Measurements from ENCODE around the gene MORN1.

DNA sequence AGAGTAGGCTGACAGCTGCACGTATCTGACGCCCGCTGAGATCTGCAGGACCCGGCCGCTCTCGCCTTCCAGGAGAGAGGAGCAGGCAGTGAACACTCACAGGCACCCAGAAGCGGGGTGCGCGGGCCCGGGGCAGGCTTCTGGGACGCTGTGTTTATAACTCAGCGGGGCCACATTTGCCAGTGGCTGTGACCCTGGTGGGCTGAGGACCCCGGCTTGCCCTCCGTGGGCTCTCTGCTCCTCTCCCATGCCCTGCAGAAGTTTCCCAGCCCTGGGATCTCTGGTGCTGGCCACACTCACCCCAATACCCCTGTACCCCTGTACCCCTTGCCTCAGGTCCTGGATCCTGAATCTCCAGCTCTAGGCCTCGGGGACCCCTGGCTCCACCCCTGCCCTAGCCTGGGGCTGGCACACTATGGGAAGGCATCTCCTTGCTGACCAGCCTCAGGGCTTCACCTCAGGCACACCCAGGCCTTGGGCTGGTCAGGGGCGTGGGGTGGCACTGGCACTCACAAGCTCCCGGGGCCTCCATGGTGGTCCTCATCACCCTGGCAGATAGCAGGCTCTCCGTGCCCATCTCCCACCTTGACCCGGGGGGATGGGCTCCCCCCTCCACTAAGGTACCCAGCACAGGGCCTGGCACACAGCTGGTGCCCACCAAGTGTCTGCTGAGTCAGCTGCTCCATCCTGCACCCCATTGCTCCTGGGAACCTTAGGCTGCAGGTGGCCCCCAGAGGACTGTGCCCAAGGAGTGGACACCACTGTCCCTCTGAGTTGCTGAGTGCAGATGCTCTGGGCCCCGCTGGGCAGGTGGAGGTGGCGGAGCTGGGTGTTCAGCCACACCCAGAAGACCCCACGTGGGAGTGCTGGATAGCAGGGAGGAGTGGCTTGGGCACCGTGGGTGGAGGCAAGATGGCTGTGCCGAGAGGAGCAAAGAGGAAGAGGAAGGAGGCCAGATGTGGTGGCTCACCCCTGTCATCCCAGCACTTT lies 32.4 kb downstream of the MORN1 start:
- TF ChIP-seq CTCF (IDR thresholded peaks at IDR 0.05 in 8 of 11, conservative IDR thresholded peaks at IDR 0.05 in 3 of 11) (no peak), POLR2A (IDR thresholded peaks at IDR 0.05) (no peak), POLR2AphosphoS5 (IDR thresholded peaks at IDR 0.05) (no peak)
